Caco-2 (cell line): ENCODE results near the gene IRAK1. TPM values are rescaled to one million over a fixed set of nuclear protein-coding genes. Genes with fewer than 3 reads are reported as not detected.

Experiments used
- BruUV-seq: library from RNA; stranded (reverse); fragments of 400-500 nt; replicated peaks from 2 replicates; lab custom pipeline; 2021; lab: Mats Ljungman, UMichigan
- CTCF ChIA-PET: fragments of 300-600 bp; sonication (Branson Sonifier 250); formaldehyde crosslinking; loops from one replicate; lab custom pipeline; 2022; ENCODE audit warnings: antibody characterized with exemption; lab: Charles Lee
- POLR2A ChIA-PET: fragments of 300-600 bp; sonication (Branson Sonifier 250); formaldehyde crosslinking; loops from one replicate; lab custom pipeline; 2022; ENCODE audit warnings: antibody characterized with exemption; lab: Charles Lee
- DNase-seq, 2 experiments: peaks; one replicate each; pipeline versions ENCODE4 v3.0.0 to v3.0.0-alpha.2; 2020 to 2022
- H3K27me3 ChIP-seq: replicated peaks from 2 replicates; pipeline ENCODE4 v1.6.0; 2011; ENCODE audit warnings: low read length; ENCODE audit not compliant: control insufficient read depth, insufficient read depth
- H3K36me3 ChIP-seq: 2 replicates; pipeline ENCODE4 v1.5.1; 2011; ENCODE audit warnings: low read length; ENCODE audit not compliant: control insufficient read depth, insufficient read depth
- H3K4me1 ChIP-seq: fragments of 250-450 bp; sonication (Bioruptor Pico); 2 replicates; pipeline ENCODE4 v1.5.1; 2020; ENCODE audit warnings: mild to moderate bottlenecking
- H3K4me3 ChIP-seq: 2 replicates; pipeline ENCODE4 v1.5.1; 2011; ENCODE audit warnings: low read depth, mild to moderate bottlenecking, control low read depth, low read length
- H3K9me3 ChIP-seq: fragments of 250-450 bp; sonication (Bioruptor Pico); 2 replicates; pipeline ENCODE4 v1.5.1; 2020; ENCODE audit warnings: mild to moderate bottlenecking, moderate library complexity
- H3K27ac Mint-ChIP-seq: one replicate; pipeline ENCODE4 v1.8.0; 2022; ENCODE audit warnings: mixed read lengths; ENCODE audit not compliant: unreplicated experiment
- H3K27me3 Mint-ChIP-seq: one replicate; pipeline ENCODE4 v1.8.0; 2022; ENCODE audit warnings: mixed read lengths; ENCODE audit not compliant: insufficient read depth, unreplicated experiment
- H3K36me3 Mint-ChIP-seq: one replicate; pipeline ENCODE4 v1.8.0; 2022; ENCODE audit warnings: mild to moderate bottlenecking, mixed read lengths; ENCODE audit not compliant: insufficient read depth, unreplicated experiment
- H3K4me1 Mint-ChIP-seq: one replicate; pipeline ENCODE4 v1.8.0; 2022; ENCODE audit warnings: low read depth, mixed read lengths; ENCODE audit not compliant: unreplicated experiment
- H3K4me3 Mint-ChIP-seq: one replicate; pipeline ENCODE4 v1.8.0; 2022; ENCODE audit warnings: mild to moderate bottlenecking, moderate library complexity, mixed read lengths; ENCODE audit not compliant: unreplicated experiment
- H3K9me3 Mint-ChIP-seq: one replicate; pipeline ENCODE4 v1.8.0; 2022; ENCODE audit warnings: mixed read lengths; ENCODE audit not compliant: unreplicated experiment
- intact Hi-C: fragments of 100-400 bp; cut with micrococcal nuclease; formaldehyde crosslinking; loops from one replicate; pipeline ENCODE4 v1.10.0; 2022; ENCODE audit not compliant: unreplicated experiment
- total RNA-seq: library from RNA; stranded (reverse); gene quantifications from 2 replicates; pipeline ENCODE4 v1.2.3, GENCODE V29; 2022
- TF ChIP-seq, protein P1 (sequence below), 2 experiments: fragments of 200-600 bp in 1 of 2; IDR thresholded peaks; 1 replicate in 1 of 2; 2 replicates in 1 of 2; pipeline versions ENCODE4 v1.5.1 to v1.8.0; 2011 to 2022; ENCODE audit warnings: antibody characterized with exemption in 1 of 2, control low read depth in 1 of 2, inconsistent platforms in 1 of 2, low read depth in 1 of 2, low read length in 1 of 2, mild to moderate bottlenecking in 1 of 2, moderate library complexity in 1 of 2; ENCODE audit not compliant: insufficient read depth in 1 of 2, severe bottlenecking in 1 of 2, unreplicated experiment in 1 of 2

IRAK1 gene
- total RNA-seq, 1 experiment from 2014 or later = 119 TPM

GRCh38 chrX:153971124-153971449 is 48.6 kb downstream of the IRAK1 start:
- POLR2A ChIA-PET = interaction anchor here (0.5 to 1.4 kb wide), 5 partner anchors 43 to 177 kb away, joined by 3 to 4 read pairs (median 3); partner anchors contain the start of genes IDH3G and SSR4
- intact Hi-C loops = loop anchor here (10.0 kb wide), 1 partner anchor 404 kb away; the partner anchor contains the start of genes EMD and FLNA

GRCh38 chrX:153970357-153971123 is 49.2 kb downstream of the IRAK1 start:
- Histone ChIP-seq H3K36me3 (no peaks in the 10 kb centered on the region; the same call in 1 of the 2 replicates), H3K4me1 (0 out of 2 replicates have a peak, but pooled peaks cover 8% of the 10 kb centered on the region), H3K27me3 (no peaks in the 10 kb centered on the region), H3K9me3 (no peaks in the 10 kb centered on the region), H3K4me3 (peak overlapping the region; percentile 73)
- CTCF ChIA-PET = no interaction called here
- peak overlapping the region; percentile 100 for H3K27ac Mint-ChIP-seq
- BruUV-seq = TSS peak; percentile 43
- H3K9me3 Mint-ChIP-seq = no peaks in the 10 kb centered on the region
- intact Hi-C loops = loop anchor here (10.0 kb wide), 1 partner anchor 404 kb away; the partner anchor contains the start of genes EMD and FLNA
- POLR2A ChIA-PET = interaction anchor here (0.5 to 1.4 kb wide), 5 partner anchors 42 to 176 kb away, joined by 3 to 4 read pairs (median 3); partner anchors contain the start of genes IDH3G and SSR4
- H3K4me3 Mint-ChIP-seq = peak overlapping the region; percentile 98
- TF ChIP-seq, protein P1, sequence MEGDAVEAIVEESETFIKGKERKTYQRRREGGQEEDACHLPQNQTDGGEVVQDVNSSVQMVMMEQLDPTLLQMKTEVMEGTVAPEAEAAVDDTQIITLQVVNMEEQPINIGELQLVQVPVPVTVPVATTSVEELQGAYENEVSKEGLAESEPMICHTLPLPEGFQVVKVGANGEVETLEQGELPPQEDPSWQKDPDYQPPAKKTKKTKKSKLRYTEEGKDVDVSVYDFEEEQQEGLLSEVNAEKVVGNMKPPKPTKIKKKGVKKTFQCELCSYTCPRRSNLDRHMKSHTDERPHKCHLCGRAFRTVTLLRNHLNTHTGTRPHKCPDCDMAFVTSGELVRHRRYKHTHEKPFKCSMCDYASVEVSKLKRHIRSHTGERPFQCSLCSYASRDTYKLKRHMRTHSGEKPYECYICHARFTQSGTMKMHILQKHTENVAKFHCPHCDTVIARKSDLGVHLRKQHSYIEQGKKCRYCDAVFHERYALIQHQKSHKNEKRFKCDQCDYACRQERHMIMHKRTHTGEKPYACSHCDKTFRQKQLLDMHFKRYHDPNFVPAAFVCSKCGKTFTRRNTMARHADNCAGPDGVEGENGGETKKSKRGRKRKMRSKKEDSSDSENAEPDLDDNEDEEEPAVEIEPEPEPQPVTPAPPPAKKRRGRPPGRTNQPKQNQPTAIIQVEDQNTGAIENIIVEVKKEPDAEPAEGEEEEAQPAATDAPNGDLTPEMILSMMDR (IDR thresholded peaks at IDR 0.05; ENCODE audit: insufficient read depth in 1 of 2, low read depth in 1 of 2, low read length in 1 of 2, severe bottlenecking in 1 of 2, unreplicated experiment in 1 of 2) = no peak
- H3K4me1 Mint-ChIP-seq = peaks cover 8% of the 10 kb centered on the region
- H3K27me3 Mint-ChIP-seq = no peaks in the 10 kb centered on the region
- no peak for DNase-seq
- peaks cover 35% of the 10 kb centered on the region for H3K36me3 Mint-ChIP-seq

More at GRCh38 chrX:153971124-153971449, 48.6 kb downstream of the IRAK1 start:
- Mint-ChIP-seq H3K9me3 (no peaks in the 10 kb centered on the region), H3K27me3 (no peaks in the 10 kb centered on the region), H3K36me3 (peaks cover 35% of the 10 kb centered on the region), H3K4me1 (peaks cover 8% of the 10 kb centered on the region), H3K4me3 (peak overlapping the region; percentile 98), H3K27ac (peak overlapping the region; percentile 100)
- Histone ChIP-seq H3K36me3 (no peaks in the 10 kb centered on the region; the same call in 1 of the 2 replicates), H3K27me3 (no peaks in the 10 kb centered on the region), H3K4me1 (0 out of 2 replicates have a peak, but pooled peaks cover 8% of the 10 kb centered on the region), H3K4me3 (peak overlapping the region; percentile 73), H3K9me3 (no peaks in the 10 kb centered on the region)
- TF ChIP-seq, protein P1 (IDR thresholded peaks at IDR 0.05; ENCODE audit: insufficient read depth in 1 of 2, low read depth in 1 of 2, low read length in 1 of 2, severe bottlenecking in 1 of 2, unreplicated experiment in 1 of 2) = no peak
- CTCF ChIA-PET = no interaction called here
- DNase-seq = peak; percentile 80 to 83
- BruUV-seq = no TSS peak

DNA sequence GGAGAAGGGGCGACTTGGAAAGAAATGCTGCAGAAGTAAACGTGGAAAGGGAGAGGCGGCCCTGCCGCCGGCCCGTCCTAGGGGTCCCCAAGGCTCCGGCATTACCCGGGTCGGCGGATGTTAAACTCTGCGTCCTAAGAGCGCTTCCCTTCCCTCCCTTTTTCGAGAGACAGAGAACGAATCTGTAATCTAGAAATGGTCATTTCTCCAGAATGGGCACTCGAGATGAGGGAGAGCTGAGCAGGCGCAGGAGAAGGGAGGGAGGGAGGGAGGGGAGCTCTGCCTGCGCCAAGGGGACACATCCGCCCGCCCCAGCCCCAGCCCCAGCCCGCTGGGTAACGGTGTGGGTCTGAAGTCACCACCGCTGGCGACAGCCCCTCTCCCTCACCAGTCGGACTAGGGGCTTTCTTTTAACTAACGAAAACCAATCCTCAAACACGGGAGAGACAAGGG is 49.8 kb downstream of the IRAK1 start:
- intact Hi-C loops = loop anchor here (10.0 kb wide), 1 partner anchor 405 kb away; the partner anchor contains the start of genes EMD and FLNA
- Histone ChIP-seq H3K4me3 (peak overlapping the region; percentile 73), H3K27me3 (no peaks in the 10 kb centered on the region), H3K4me1 (0 out of 2 replicates have a peak, but pooled peaks cover 8% of the 10 kb centered on the region), H3K9me3 (no peaks in the 10 kb centered on the region), H3K36me3 (no peaks in the 10 kb centered on the region; the same call in 1 of the 2 replicates)
- BruUV-seq = no TSS peak
- Mint-ChIP-seq H3K27ac (peak overlapping the region; percentile 67), H3K9me3 (no peaks in the 10 kb centered on the region), H3K4me3 (peak overlapping the region; percentile 98), H3K36me3 (peaks cover 35% of the 10 kb centered on the region), H3K4me1 (peaks cover 8% of the 10 kb centered on the region), H3K27me3 (no peaks in the 10 kb centered on the region)
- ChIA-PET POLR2A (no interaction called here), CTCF (no interaction called here)
- TF ChIP-seq, protein P1 (IDR thresholded peaks at IDR 0.05; ENCODE audit: insufficient read depth in 1 of 2, low read depth in 1 of 2, low read length in 1 of 2, severe bottlenecking in 1 of 2, unreplicated experiment in 1 of 2) = no peak
- no peak for DNase-seq
